ENCODE data around the gene SIL1. TPM values are rescaled to one million over a fixed set of nuclear protein-coding genes. Genes with fewer than 3 reads are reported as not detected.

Gene SIL1
- total RNA-seq, 3 donors from 2014 or later (not counting 1 experiment from before 2014, with no cell fraction given): 16.9 to 22.5 (median 22.4) TPM

GRCh38 chr5:139124774-139125520 lies 73.2 kb downstream of the SIL1 start:
- Mint-ChIP-seq H3K4me1 (no peaks in the 10 kb centered on the region), H3K36me3 (no peaks in the 10 kb centered on the region), H3K27me3 (ENCODE audit: low read depth in 2 of 2) (no peaks in the 10 kb centered on the region), H3K9me3 (no peaks in the 10 kb centered on the region), H3K27ac (no peak overlapping the region), H3K4me3 (no peak overlapping the region)
- no peak for TF ChIP-seq CTCF (IDR thresholded peaks at IDR 0.05)
- no peak for DNase-seq
- H3K27me3 ChIP-seq (ENCODE audit: control insufficient read depth, insufficient read depth, low read length): no peaks in the 10 kb centered on the region
- 85% methylated on average over 8 of the region's 8 CpGs for WGBS (ENCODE audit: insufficient coverage)
- ATAC-seq: no peak
- H3K4me1 ChIP-seq (ENCODE audit: control insufficient read depth, insufficient read depth, low read length): no peaks in the 10 kb centered on the region
- no peak overlapping the region for H3K4me3 ChIP-seq (ENCODE audit: low read length)
- H3K27ac ChIP-seq (ENCODE audit: low read length): no peak overlapping the region
- no peaks in the 10 kb centered on the region for H3K9me3 ChIP-seq (ENCODE audit: control insufficient read depth, insufficient read depth, low read length)
- peaks cover 17% of the 10 kb centered on the region for H3K36me3 ChIP-seq (ENCODE audit: control insufficient read depth, insufficient read depth, low read length)
- intact Hi-C loops (cut with micrococcal nuclease): no loop called here

DNA sequence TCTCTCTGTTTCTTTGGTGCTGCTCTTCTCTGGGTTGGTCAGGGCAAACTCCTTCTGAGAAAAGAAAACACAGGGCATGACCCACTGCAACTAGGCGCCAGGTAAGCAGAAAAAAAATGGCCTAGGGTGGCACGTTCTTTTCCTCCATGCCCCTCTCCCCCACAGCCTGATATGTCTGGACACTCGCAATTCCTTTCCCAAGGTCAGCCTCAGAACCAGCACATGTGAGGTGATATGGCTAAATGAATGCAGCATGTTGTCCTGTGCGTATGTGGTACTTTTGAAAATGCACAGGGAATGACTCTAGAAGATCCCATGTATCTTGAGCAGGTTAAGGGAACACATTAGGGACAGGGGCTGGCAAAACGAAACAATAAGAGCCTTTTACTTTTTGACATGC lies 77.0 kb downstream of the SIL1 start:
- Histone ChIP-seq H3K4me1 (ENCODE audit: control insufficient read depth, insufficient read depth, low read length) (no peaks in the 10 kb centered on the region), H3K4me3 (ENCODE audit: low read length) (no peak overlapping the region), H3K9me3 (ENCODE audit: control insufficient read depth, insufficient read depth, low read length) (no peaks in the 10 kb centered on the region), H3K36me3 (ENCODE audit: control insufficient read depth, insufficient read depth, low read length) (peaks cover 15% of the 10 kb centered on the region), H3K27ac (ENCODE audit: low read length) (no peak overlapping the region), H3K27me3 (ENCODE audit: control insufficient read depth, insufficient read depth, low read length) (no peaks in the 10 kb centered on the region)
- WGBS (ENCODE audit: insufficient coverage): 98% methylated on average over 3 of the region's 5 CpGs
- H3K4me1 Mint-ChIP-seq: peaks cover 0 to 5% of the 10 kb centered on the region in 2 donors
- H3K27ac Mint-ChIP-seq: no peak overlapping the region
- intact Hi-C loops (cut with micrococcal nuclease): no loop called here
- no peaks in the 10 kb centered on the region for H3K36me3 Mint-ChIP-seq
- H3K27me3 Mint-ChIP-seq (ENCODE audit: low read depth in 2 of 2): no peaks in the 10 kb centered on the region
- H3K4me3 Mint-ChIP-seq: no peak overlapping the region
- no peak for ATAC-seq
- TF ChIP-seq CTCF (IDR thresholded peaks at IDR 0.05): no peak
- no peak for DNase-seq
- no peaks in the 10 kb centered on the region for H3K9me3 Mint-ChIP-seq

DNA sequence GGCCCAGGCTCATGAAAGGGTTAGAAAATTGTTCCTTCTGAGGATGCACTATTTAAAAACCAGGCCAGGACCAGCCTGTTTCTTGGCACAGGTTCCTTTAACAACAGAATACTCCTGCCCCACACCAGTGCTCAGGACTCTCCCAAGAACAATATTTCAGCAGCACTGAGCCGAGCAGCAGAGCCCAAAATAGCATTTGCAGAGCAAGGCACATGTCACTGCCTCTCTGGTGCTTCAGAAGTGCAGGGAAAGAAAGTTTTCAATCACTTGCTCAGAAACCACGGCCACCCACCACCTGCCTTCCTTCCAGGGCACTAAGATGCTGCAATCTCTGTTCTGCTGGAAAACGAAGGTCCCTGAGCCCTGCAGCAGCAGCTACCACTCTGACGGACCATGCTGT lies 77.6 kb downstream of the SIL1 start:
- Histone ChIP-seq H3K4me3 (ENCODE audit: low read length) (no peak overlapping the region), H3K4me1 (ENCODE audit: control insufficient read depth, insufficient read depth, low read length) (no peaks in the 10 kb centered on the region), H3K9me3 (ENCODE audit: control insufficient read depth, insufficient read depth, low read length) (no peaks in the 10 kb centered on the region), H3K27me3 (ENCODE audit: control insufficient read depth, insufficient read depth, low read length) (no peaks in the 10 kb centered on the region), H3K27ac (ENCODE audit: low read length) (no peak overlapping the region), H3K36me3 (ENCODE audit: control insufficient read depth, insufficient read depth, low read length) (peaks cover 15% of the 10 kb centered on the region)
- Mint-ChIP-seq H3K4me3 (no peak overlapping the region), H3K27me3 (ENCODE audit: low read depth in 2 of 2) (no peaks in the 10 kb centered on the region), H3K36me3 (no peaks in the 10 kb centered on the region), H3K27ac (no peak overlapping the region), H3K9me3 (no peaks in the 10 kb centered on the region), H3K4me1 (peaks cover 0 to 5% of the 10 kb centered on the region in 2 donors)
- WGBS (ENCODE audit: insufficient coverage): 93% methylated on average over 4 of the region's 4 CpGs
- DNase-seq (no peak), ATAC-seq (no peak)
- intact Hi-C loops (cut with micrococcal nuclease): no loop called here
- TF ChIP-seq CTCF (IDR thresholded peaks at IDR 0.05): no peak

DNA sequence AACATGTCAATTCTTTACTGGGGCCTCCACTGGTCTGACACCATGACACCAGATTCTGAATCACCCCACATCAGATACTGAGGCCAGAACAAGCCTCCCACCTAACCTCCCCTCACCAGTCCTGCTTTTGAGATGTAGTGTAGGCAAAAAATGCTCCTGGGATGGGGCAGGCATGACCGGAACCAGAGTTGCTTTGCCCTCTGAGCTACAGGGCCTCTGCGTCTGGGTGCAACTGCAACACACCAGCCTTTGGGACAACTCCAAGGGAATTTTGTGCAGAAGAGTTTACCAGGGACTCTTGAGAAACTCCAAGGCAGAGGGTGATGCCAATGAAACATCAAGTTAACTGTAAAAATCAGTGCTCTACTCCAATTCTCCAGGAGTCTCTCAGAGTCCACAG lies 79.4 kb downstream of the SIL1 start:
- WGBS (ENCODE audit: insufficient coverage): 98% methylated on average over 2 of the region's 2 CpGs
- H3K9me3 Mint-ChIP-seq: no peaks in the 10 kb centered on the region
- DNase-seq: no peak
- no peak overlapping the region for H3K4me3 Mint-ChIP-seq
- Histone ChIP-seq H3K27ac (ENCODE audit: low read length) (no peak overlapping the region), H3K4me1 (ENCODE audit: control insufficient read depth, insufficient read depth, low read length) (no peaks in the 10 kb centered on the region), H3K4me3 (ENCODE audit: low read length) (no peak overlapping the region), H3K36me3 (ENCODE audit: control insufficient read depth, insufficient read depth, low read length) (peaks cover 15% of the 10 kb centered on the region), H3K27me3 (ENCODE audit: control insufficient read depth, insufficient read depth, low read length) (no peaks in the 10 kb centered on the region), H3K9me3 (ENCODE audit: control insufficient read depth, insufficient read depth, low read length) (no peaks in the 10 kb centered on the region)
- no peaks in the 10 kb centered on the region for H3K36me3 Mint-ChIP-seq
- no peak for ATAC-seq
- TF ChIP-seq CTCF (IDR thresholded peaks at IDR 0.05): no peak
- peaks cover 0 to 5% of the 10 kb centered on the region in 2 donors for H3K4me1 Mint-ChIP-seq
- H3K27me3 Mint-ChIP-seq (ENCODE audit: low read depth in 2 of 2): no peaks in the 10 kb centered on the region
- intact Hi-C loops (cut with micrococcal nuclease): no loop called here
- H3K27ac Mint-ChIP-seq: no peak overlapping the region

Measured in natural killer cell (primary cell).